Upper lobe of right lung (tissue), 1 donor: ENCODE measurements around the gene FKBP1B. TPM values are rescaled to one million over a fixed set of nuclear protein-coding genes. Genes with fewer than 3 reads are reported as not detected.

Experiments
- ATAC-seq: fragments of 200-7000 bp; cut with Tn5 transposase; one replicate; pipeline ENCODE4 v1.9.1; 2020; ENCODE audit warnings: mild to moderate bottlenecking, moderate library complexity
- DNase-seq: peaks from one replicate; pipeline ENCODE4 v3.0.0-alpha.2; 2020
- H3K27ac ChIP-seq: fragments of 200-600 bp; one replicate; pipeline ENCODE4 v1.8.0; 2022
- H3K27me3 ChIP-seq: fragments of 200-600 bp; one replicate; pipeline ENCODE4 v1.8.0; 2022; ENCODE audit warnings: mild to moderate bottlenecking
- H3K36me3 ChIP-seq: fragments of 200-600 bp; one replicate; pipeline ENCODE4 v1.8.0; 2022
- H3K4me1 ChIP-seq: fragments of 200-600 bp; one replicate; pipeline ENCODE4 v1.8.0; 2022
- H3K4me3 ChIP-seq: fragments of 200-600 bp; one replicate; pipeline ENCODE4 v1.8.0; 2022; ENCODE audit warnings: mild to moderate bottlenecking
- H3K9me3 ChIP-seq: fragments of 200-600 bp; one replicate; pipeline ENCODE4 v1.8.0; 2022
- CTCF ChIP-seq: fragments of 200-600 bp; IDR thresholded peaks from one replicate; pipeline ENCODE4 v1.8.0; 2022; ENCODE audit warnings: antibody characterized with exemption
- intact Hi-C: fragments of 100-400 bp; cut with DNase I; formaldehyde crosslinking; loops from one replicate; pipeline ENCODE4 v1.11.0; 2022
- total RNA-seq: library from RNA; stranded (reverse); fragmentation: NEBNext Ultra II Directional; extraction: Animal tissue kit (Norgen Biotek cat#: 25700); gene quantifications from one replicate; pipeline ENCODE4 v1.2.1, GENCODE V29; 2021
- donor health status: DM: no; HTN: yes; CAD: no; lungs with severe emphysema.

The FKBP1B gene
- total RNA-seq, 1 donor from 2014 or later, result 13.2 TPM

- H3K27ac ChIP-seq, result no peak overlapping the region
- H3K4me3 ChIP-seq, result no peak overlapping the region
- intact Hi-C loops, result no loop called here
- no peaks in the 10 kb centered on the region for H3K27me3 ChIP-seq
- peaks cover 17% of the 10 kb centered on the region for H3K4me1 ChIP-seq
- no peak for TF ChIP-seq CTCF
- ATAC-seq (no peak), DNase-seq (no peak)
- no peaks in the 10 kb centered on the region for H3K36me3 ChIP-seq
- H3K9me3 ChIP-seq, result no peaks in the 10 kb centered on the region
Measured at GRCh38 chr2:24045511-24046508, 3.7 kb upstream of the FKBP1B start.

GRCh38 chr2:24046599-24046929, 3.0 kb upstream of the FKBP1B start:
- Histone ChIP-seq H3K27ac (peak overlapping the region; percentile 61), H3K4me3 (peak overlapping the region; percentile 81), H3K9me3 (no peaks in the 10 kb centered on the region), H3K36me3 (no peaks in the 10 kb centered on the region), H3K4me1 (peaks cover 17% of the 10 kb centered on the region), H3K27me3 (no peaks in the 10 kb centered on the region)
- intact Hi-C loops, result no loop called here
- no peak for DNase-seq
- TF ChIP-seq CTCF, result no peak
- no peak for ATAC-seq

- DNase-seq (peak; percentile 95), ATAC-seq (peak; percentile 99)
- H3K9me3 ChIP-seq, result no peaks in the 10 kb centered on the region
- peak within 1 kb of the TSS; percentile 81 for H3K4me3 ChIP-seq
- intact Hi-C loops, result no loop called here
- H3K27ac ChIP-seq, result peak within 1 kb of the TSS; percentile 61
- peaks cover 17% of the 10 kb centered on the region for H3K4me1 ChIP-seq
- no peak for TF ChIP-seq CTCF
- no peaks in the 10 kb centered on the region for H3K27me3 ChIP-seq
- no peaks in the 10 kb centered on the region for H3K36me3 ChIP-seq
Measured at GRCh38 chr2:24046930-24047702, 2.4 kb upstream of the FKBP1B start, which contains the start of gene WDCP. WDCP (minus strand) TSS chr2:24047391; CDS start chr2:24039494, 7,897 bp downstream.

- no peaks in the 10 kb centered on the region for H3K27me3 ChIP-seq
- peak overlapping the region; percentile 81 for H3K4me3 ChIP-seq
- no peaks in the 10 kb centered on the region for H3K9me3 ChIP-seq
- no peak for TF ChIP-seq CTCF
- H3K27ac ChIP-seq, result no peak overlapping the region
- no peaks in the 10 kb centered on the region for H3K36me3 ChIP-seq
- DNase-seq, result no peak
- intact Hi-C loops, result no loop called here
- peaks cover 17% of the 10 kb centered on the region for H3K4me1 ChIP-seq
- no peak for ATAC-seq
Measured at GRCh38 chr2:24047703-24048033, 1.9 kb upstream of the FKBP1B start.

- Histone ChIP-seq H3K9me3 (no peaks in the 10 kb centered on the region), H3K4me1 (peaks cover 17% of the 10 kb centered on the region), H3K27me3 (no peaks in the 10 kb centered on the region), H3K36me3 (no peaks in the 10 kb centered on the region), H3K4me3 (peak overlapping the region; percentile 78), H3K27ac (no peak overlapping the region)
- TF ChIP-seq CTCF, result no peak
- no peak for ATAC-seq
- no peak for DNase-seq
- intact Hi-C loops, result no loop called here
Measured at GRCh38 chr2:24048769-24049484, 614 bp upstream of the FKBP1B start.
